Esophagus muscularis mucosa (tissue), 3 donors: ENCODE data around the gene SEMA5A.

ENCODE experiments used
- POLR2A ChIP-seq: fragments of 450-650 bp; IDR thresholded peaks from one replicate; pipeline ENCODE4 v1.6.1; 2017; ENCODE audit warnings: antibody characterized with exemption, moderate library complexity, mild to moderate bottlenecking, low read depth
- TF ChIP-seq, protein P1 (sequence below), 3 experiments: fragments of 200-600 bp in 2 of 3; fragments of 450-650 bp in 1 of 3; sonication (generic) in 2 of 3; IDR thresholded peaks; one replicate each; pipeline ENCODE4 v1.5.1; 2017 to 2019; ENCODE audit warnings: antibody characterized with exemption in 3 of 3, mild to moderate bottlenecking in 2 of 3, moderate library complexity in 1 of 3

- no peak for TF ChIP-seq POLR2A
- TF ChIP-seq, protein P1, sequence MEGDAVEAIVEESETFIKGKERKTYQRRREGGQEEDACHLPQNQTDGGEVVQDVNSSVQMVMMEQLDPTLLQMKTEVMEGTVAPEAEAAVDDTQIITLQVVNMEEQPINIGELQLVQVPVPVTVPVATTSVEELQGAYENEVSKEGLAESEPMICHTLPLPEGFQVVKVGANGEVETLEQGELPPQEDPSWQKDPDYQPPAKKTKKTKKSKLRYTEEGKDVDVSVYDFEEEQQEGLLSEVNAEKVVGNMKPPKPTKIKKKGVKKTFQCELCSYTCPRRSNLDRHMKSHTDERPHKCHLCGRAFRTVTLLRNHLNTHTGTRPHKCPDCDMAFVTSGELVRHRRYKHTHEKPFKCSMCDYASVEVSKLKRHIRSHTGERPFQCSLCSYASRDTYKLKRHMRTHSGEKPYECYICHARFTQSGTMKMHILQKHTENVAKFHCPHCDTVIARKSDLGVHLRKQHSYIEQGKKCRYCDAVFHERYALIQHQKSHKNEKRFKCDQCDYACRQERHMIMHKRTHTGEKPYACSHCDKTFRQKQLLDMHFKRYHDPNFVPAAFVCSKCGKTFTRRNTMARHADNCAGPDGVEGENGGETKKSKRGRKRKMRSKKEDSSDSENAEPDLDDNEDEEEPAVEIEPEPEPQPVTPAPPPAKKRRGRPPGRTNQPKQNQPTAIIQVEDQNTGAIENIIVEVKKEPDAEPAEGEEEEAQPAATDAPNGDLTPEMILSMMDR (IDR thresholded peaks at IDR 0.05): no peak
Observed at GRCh38 chr5:9062873-9063272, 483.0 kb downstream of the SEMA5A start.
